ENCODE data around the gene MEMO1.

DNA sequence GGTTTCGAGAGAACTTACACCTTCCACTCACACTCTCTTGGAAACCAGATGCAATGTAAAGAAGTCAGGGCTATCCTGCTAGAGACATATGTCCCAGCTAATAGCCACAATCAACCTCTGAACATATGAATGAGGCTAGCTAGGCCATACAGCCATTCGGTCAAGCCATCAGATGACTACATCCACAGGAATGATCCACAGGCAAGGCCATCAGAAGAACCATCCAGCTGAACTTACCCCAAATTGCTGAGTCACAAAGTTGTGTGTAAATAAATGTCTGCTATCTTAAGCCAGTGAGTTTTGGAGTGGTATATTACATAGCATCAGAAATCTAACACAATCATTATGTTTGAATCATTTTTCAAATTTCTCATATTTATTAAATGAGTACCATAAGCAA is 47.3 kb upstream of the MEMO1 start:
- TF ChIP-seq, protein P1, sequence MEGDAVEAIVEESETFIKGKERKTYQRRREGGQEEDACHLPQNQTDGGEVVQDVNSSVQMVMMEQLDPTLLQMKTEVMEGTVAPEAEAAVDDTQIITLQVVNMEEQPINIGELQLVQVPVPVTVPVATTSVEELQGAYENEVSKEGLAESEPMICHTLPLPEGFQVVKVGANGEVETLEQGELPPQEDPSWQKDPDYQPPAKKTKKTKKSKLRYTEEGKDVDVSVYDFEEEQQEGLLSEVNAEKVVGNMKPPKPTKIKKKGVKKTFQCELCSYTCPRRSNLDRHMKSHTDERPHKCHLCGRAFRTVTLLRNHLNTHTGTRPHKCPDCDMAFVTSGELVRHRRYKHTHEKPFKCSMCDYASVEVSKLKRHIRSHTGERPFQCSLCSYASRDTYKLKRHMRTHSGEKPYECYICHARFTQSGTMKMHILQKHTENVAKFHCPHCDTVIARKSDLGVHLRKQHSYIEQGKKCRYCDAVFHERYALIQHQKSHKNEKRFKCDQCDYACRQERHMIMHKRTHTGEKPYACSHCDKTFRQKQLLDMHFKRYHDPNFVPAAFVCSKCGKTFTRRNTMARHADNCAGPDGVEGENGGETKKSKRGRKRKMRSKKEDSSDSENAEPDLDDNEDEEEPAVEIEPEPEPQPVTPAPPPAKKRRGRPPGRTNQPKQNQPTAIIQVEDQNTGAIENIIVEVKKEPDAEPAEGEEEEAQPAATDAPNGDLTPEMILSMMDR (conservative IDR thresholded peaks at IDR 0.05; ENCODE audit: low read depth, low read length): no peak
- TF ChIP-seq CEBPB (IDR thresholded peaks at IDR 0.05; ENCODE audit: low read depth, low read length) (no peak), RCOR1 (IDR thresholded peaks at IDR 0.05; ENCODE audit: insufficient replicate concordance, low read length) (no peak), POLR2A (IDR thresholded peaks at IDR 0.05; ENCODE audit: low read depth, low read length) (no peak), SMC3 (IDR thresholded peaks at IDR 0.05; ENCODE audit: low read depth, low read length) (no peak), RFX5 (IDR thresholded peaks at IDR 0.05; ENCODE audit: low read depth, low read length) (no peak), MAFK (IDR thresholded peaks at IDR 0.05; ENCODE audit: low read depth, low read length) (peak; percentile 21; the same call in 1 of the 2 replicates), RAD21 (IDR thresholded peaks at IDR 0.05; ENCODE audit: low read length) (no peak), CHD1 (IDR thresholded peaks at IDR 0.05; ENCODE audit: low read depth, low read length) (no peak), BHLHE40 (IDR thresholded peaks at IDR 0.05; ENCODE audit: low read depth, low read length) (no peak)
- TF ChIP-seq, protein P2, sequence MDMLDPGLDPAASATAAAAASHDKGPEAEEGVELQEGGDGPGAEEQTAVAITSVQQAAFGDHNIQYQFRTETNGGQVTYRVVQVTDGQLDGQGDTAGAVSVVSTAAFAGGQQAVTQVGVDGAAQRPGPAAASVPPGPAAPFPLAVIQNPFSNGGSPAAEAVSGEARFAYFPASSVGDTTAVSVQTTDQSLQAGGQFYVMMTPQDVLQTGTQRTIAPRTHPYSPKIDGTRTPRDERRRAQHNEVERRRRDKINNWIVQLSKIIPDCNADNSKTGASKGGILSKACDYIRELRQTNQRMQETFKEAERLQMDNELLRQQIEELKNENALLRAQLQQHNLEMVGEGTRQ (IDR thresholded peaks at IDR 0.05; ENCODE audit: low read depth, low read length): no peak

All from IMR-90 (cell line).